RWPE1 (cell line): Measurements from ENCODE around the gene AHCY.
"Not testable (repeated sequence)": the region's sequence is repeated elsewhere in the genome, so short reads cannot be mapped to it uniquely, and the experiment has no call there.

ENCODE experiments used
- CTCF ChIA-PET: fragments of 350-600 bp; sonication (Branson Sonifier 250); formaldehyde crosslinking; extraction: SDS; loops from one replicate; lab custom pipeline; 2021; lab: Yijun Ruan, JAX
- POLR2A ChIA-PET: fragments of 400-600 bp; formaldehyde crosslinking; extraction: SDS; loops from one replicate; lab custom pipeline; 2020; ENCODE audit warnings: antibody characterized with exemption; ENCODE audit not compliant: low non-redundant PET; lab: Yijun Ruan, JAX
- DNase-seq: peaks from one replicate; pipeline ENCODE4 v3.0.0; 2012; ENCODE audit warnings: low spot score
- H3K27ac ChIP-seq: fragments of 450-650 bp; 2 replicates; pipeline ENCODE4 v1.5.1; 2017
- TF ChIP-seq, protein P1 (sequence below): fragments of 450-650 bp; conservative IDR thresholded peaks from 2 replicates; pipeline ENCODE4 v1.5.1; 2017; ENCODE audit warnings: low read depth, mild to moderate bottlenecking

The AHCY gene

DNA sequence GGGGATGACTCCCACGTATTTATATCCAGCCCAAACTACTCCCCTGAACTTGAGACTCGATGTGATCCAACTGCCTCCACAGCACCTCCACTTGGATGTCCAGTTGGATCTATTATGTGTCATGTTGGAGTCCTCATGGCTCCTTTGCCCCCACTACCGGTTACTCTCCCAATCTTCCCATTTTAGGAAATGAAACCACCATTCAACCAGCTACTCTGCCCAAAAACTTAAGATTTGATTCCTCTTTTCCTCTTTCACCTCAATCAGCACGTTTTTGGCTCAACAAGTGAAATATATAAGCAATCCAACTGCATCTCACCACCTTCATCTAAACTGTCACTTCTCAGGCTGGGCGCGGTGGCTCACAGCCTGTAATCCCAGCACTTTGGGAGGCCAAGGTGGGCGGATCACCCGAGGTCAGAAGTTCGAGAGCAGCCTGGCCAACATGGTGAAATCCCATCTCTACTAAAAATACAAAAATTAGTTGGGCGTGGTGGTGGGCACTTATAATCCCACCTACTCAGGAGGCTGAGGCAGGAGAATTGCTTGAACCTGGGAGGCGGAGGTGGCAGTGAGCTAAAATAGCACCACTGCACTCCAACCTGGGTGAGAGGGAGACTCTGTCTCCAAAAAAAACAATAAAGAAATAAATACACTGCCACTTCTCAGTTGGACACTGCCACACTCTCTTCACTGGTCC is 3.4 kb downstream of the AHCY start:
- peak overlapping the region; percentile 59 for H3K27ac ChIP-seq
- ChIA-PET POLR2A (no interaction called here), CTCF (interaction anchor here (0.7 to 1.9 kb wide), 2 partner anchors 9 to 223 kb away, joined by 3 to 5 read pairs; no protein-coding TSS in a partner anchor)
- TF ChIP-seq, protein P1, sequence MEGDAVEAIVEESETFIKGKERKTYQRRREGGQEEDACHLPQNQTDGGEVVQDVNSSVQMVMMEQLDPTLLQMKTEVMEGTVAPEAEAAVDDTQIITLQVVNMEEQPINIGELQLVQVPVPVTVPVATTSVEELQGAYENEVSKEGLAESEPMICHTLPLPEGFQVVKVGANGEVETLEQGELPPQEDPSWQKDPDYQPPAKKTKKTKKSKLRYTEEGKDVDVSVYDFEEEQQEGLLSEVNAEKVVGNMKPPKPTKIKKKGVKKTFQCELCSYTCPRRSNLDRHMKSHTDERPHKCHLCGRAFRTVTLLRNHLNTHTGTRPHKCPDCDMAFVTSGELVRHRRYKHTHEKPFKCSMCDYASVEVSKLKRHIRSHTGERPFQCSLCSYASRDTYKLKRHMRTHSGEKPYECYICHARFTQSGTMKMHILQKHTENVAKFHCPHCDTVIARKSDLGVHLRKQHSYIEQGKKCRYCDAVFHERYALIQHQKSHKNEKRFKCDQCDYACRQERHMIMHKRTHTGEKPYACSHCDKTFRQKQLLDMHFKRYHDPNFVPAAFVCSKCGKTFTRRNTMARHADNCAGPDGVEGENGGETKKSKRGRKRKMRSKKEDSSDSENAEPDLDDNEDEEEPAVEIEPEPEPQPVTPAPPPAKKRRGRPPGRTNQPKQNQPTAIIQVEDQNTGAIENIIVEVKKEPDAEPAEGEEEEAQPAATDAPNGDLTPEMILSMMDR, result no peak
- no peak for DNase-seq

DNA sequence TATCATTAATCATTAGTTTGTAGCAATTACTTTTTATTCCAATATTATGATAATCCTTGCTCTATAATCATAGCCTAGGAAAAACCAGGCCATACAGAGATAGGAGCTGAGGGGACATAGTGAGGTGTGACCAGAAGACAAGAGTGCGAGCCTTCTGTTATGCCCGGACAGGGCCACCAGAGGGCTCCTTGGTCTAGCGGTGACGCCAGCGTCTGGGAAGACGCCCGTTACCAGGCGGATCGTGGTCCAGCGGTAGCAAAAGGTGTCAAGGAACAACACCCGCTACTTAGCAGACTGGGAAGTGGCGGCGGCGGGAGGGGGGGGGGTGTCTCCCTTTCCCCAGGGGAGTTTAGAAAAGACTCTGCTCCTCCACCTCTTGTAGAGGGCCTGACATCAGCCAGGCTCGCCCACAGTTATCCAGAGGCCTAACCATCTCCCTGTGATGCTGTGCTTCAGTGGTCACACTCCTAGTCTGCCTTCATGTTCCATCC is 4.8 kb downstream of the AHCY start:
- H3K27ac ChIP-seq, DNase-seq, POLR2A ChIA-PET: not testable (repeated sequence)
- CTCF ChIA-PET, result interaction anchor here (0.7 kb wide), 1 partner anchor 87 kb away, joined by 3 read pairs; no protein-coding TSS in a partner anchor

DNA sequence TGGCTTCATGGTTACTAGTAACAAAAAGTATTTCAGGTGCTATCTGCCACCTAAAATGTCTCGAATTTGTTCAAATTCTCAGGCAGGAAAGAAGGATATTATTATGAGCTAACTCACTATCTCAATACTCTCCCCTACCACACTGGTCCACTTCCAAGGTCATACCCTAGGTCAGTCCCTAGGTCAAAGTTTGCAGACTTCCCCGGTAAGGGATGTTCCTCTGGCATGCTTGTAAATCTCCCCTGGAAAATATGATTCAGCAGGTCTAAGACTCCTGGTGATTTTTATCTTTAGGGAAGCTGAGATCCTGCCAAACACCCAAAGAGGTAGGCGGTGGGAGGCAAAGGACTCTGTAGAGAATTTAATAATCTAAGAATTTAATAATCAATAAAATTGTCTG is 6.7 kb downstream of the AHCY start:
- DNase-seq, result no peak
- ChIA-PET CTCF (interaction anchor here (0.5 to 1.7 kb wide), 4 partner anchors 106 to 1070 kb away, joined by 3 to 6 read pairs (median 4); no protein-coding TSS in a partner anchor), POLR2A (no interaction called here)
- TF ChIP-seq, protein P1, result no peak
- H3K27ac ChIP-seq, result no peak overlapping the region; the same call in 1 of the 2 replicates

DNA sequence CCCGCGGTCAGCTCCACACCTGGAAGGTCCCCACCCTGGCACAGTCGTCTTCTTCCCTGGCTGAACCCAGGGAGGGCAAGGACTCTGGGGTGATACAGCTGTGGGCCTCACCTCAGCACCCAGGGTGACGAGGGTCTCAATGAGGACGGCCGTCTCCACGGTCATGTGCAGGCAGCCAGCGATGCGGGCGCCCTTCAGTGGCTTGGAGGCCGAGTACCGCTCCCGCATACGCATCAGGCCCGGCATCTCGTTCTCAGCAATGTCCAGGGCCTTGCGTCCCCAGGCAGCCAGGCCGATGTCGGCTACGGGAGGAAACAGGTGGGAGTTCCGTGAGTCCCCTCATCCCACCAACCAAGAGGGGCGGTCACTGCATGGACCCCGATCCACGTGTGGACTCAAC is 7.9 kb downstream of the AHCY start:
- no peak for DNase-seq

DNA sequence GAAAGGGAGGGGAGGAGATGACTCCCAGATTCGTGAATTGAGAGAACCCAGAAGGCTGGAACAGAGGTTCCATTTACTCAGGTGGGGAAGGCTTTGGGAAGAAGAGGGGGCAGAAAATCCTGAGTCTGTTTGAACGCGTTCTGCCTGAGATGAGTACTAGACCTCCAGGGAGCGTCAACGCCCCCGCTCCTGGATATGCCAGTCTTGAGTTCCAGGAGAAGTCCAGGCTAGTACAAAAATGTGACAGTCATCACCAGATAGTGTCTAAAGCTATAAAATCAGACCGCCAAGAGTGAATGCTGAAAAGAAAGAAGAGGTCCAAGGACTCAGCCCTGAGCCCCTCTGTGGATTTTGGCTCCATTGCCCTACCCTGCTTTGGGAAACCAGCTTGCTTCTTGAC is 8.6 kb downstream of the AHCY start:
- POLR2A ChIA-PET, result no interaction called here
- TF ChIP-seq, protein P1, result no peak
- CTCF ChIA-PET, result interaction anchor here (1.2 kb wide), 1 partner anchor 8 kb away, joined by 5 read pairs; no protein-coding TSS in a partner anchor
- DNase-seq, result no peak
- H3K27ac ChIP-seq, result peak overlapping the region; percentile 1; the same call in 1 of the 2 replicates

More for the DNA sequence above, 7.9 kb downstream of the AHCY start:
- POLR2A ChIA-PET, result no interaction called here
- peak overlapping the region; percentile 1; the same call in 1 of the 2 replicates for H3K27ac ChIP-seq
- CTCF ChIA-PET, result interaction anchor here (0.6 to 1.2 kb wide), 3 partner anchors 9 to 69 kb away, joined by 3 to 5 read pairs (median 5); no protein-coding TSS in a partner anchor
- TF ChIP-seq, protein P1, result no peak

DNA sequence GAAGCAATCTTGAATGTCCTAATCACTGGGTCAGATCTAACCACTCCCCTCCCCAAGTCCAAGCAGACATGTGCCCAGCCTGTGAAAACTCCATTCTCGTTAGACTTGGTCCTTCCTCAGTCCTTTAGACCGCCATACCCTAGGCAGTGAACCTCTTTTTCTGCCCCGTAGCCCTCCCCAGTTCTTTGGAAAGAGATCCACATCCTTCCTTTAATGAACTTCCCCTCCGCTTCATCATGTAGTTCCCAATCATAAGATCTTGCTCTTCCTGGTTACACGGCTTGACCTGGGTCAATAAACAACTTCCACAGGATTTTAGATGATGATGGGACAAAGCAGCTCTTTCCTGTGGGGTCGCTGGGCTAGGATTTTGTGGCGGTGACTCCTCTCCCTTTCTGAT is 9.6 kb downstream of the AHCY start:
- no peak overlapping the region for H3K27ac ChIP-seq
- POLR2A ChIA-PET, result no interaction called here
- TF ChIP-seq, protein P1, result no peak
- DNase-seq, result no peak
- CTCF ChIA-PET, result no interaction called here

DNA sequence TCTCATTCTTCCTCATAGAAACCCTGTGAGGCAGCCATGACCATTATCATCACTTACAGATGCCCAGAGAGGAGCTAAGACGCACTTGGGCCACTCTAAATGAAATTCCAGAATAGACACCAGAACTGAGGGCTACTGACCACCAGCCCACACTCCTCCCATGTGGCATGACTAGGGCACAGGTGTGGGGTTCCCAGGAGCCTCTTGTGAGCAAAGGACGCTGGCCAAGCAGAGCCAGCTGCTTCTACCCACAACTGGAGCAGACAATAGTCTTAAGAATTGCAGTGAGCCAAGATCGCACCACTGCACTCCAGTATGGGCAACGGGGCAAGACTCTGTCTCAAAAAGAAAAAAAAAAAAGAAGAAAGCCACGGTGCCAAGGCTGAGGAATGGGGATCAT is 10.0 kb downstream of the AHCY start:
- no peak overlapping the region for H3K27ac ChIP-seq
- DNase-seq, result no peak
- ChIA-PET POLR2A (no interaction called here), CTCF (interaction anchor here (0.6 kb wide), 1 partner anchor 17 kb away, joined by 3 read pairs; no protein-coding TSS in a partner anchor)
- TF ChIP-seq, protein P1, result no peak
